Breast epithelium (tissue), 4 donors: ENCODE measurements around the gene ENAH. TPM values are rescaled to one million over a fixed set of nuclear protein-coding genes. Genes with fewer than 3 reads are reported as not detected.
A peak's percentile ranks its signal among the peaks of the same experiment; 100 is the strongest.

Experiments
- DNase-seq, 2 donors: peaks; one replicate each; pipeline ENCODE4 v3.0.0-alpha.2; 2019; ENCODE audit warnings: low spot score in 2 of 2
- H3K27ac ChIP-seq, 2 donors: fragments of 200-600 bp; sonication (generic) in 1 of 2; one replicate each; pipeline ENCODE4 v1.5.1; 2016 to 2019; ENCODE audit warnings: mild to moderate bottlenecking in 1 of 2
- H3K27me3 ChIP-seq, 2 donors: fragments of 200-600 bp; sonication (generic) in 1 of 2; one replicate each; pipeline versions ENCODE4 v1.5.1 to v1.6.0; 2017 to 2019; ENCODE audit warnings: control low read depth in 1 of 2, mild to moderate bottlenecking in 1 of 2
- H3K36me3 ChIP-seq: fragments of 200-600 bp; one replicate; pipeline ENCODE4 v1.5.1; 2019
- H3K4me1 ChIP-seq, 2 donors: fragments of 200-600 bp; sonication (generic); one replicate each; pipeline ENCODE4 v1.5.1; 2016 to 2019; ENCODE audit warnings: control low read depth in 1 of 2
- H3K4me3 ChIP-seq, 3 donors: fragments of 200-600 bp; sonication (generic); 1 replicate in 2 of 3; 2 replicates in 1 of 3; pipeline ENCODE4 v1.5.1; 2016 to 2019; ENCODE audit warnings: mild to moderate bottlenecking in 3 of 3, moderate library complexity in 2 of 3
- H3K9me3 ChIP-seq, 2 donors: fragments of 200-600 bp; sonication (generic) in 1 of 2; one replicate each; pipeline ENCODE4 v1.5.1; 2016 to 2019; ENCODE audit warnings: control low read depth in 1 of 2
- CTCF ChIP-seq, 3 donors: fragments of 450-650 bp; IDR thresholded peaks; one replicate each; pipeline ENCODE4 v1.5.1; 2016 to 2017; ENCODE audit warnings: antibody characterized with exemption in 3 of 3, mild to moderate bottlenecking in 3 of 3, moderate library complexity in 3 of 3
- POLR2A ChIP-seq: fragments of 450-650 bp; IDR thresholded peaks from one replicate; pipeline ENCODE4 v1.6.1; 2016; ENCODE audit warnings: antibody characterized with exemption, mild to moderate bottlenecking, moderate library complexity
- POLR2AphosphoS5 ChIP-seq, 3 donors: sonication (generic); formaldehyde crosslinking; IDR thresholded peaks; one replicate each; pipeline ENCODE4 v1.6.1; 2017; ENCODE audit warnings: antibody characterized with exemption in 3 of 3
- intact Hi-C: fragments of 100-400 bp; cut with DNase I; formaldehyde crosslinking; loops from one replicate; pipeline ENCODE4 v1.15.1; 2023; ENCODE audit warnings: low total_unique reads
- total RNA-seq, 3 donors: library from RNA; depleted of rRNA; stranded (reverse); fragments of >200 nt; gene quantifications; one replicate each; pipeline ENCODE4 v1.1.0, GENCODE V29; 2016

The ENAH gene
- total RNA-seq, 3 donors from 2014 or later, result 36.2 to 62.9 (median 48.2) TPM

GRCh38 chr1:225603538-225604354, 49.2 kb downstream of the ENAH start:
- Histone ChIP-seq H3K4me1 (no peaks in the 10 kb centered on the region), H3K27me3 (no peaks in the 10 kb centered on the region), H3K9me3 (no peaks in the 10 kb centered on the region), H3K4me3 (no peak overlapping the region), H3K27ac (peak overlapping the region in 1 of 2 donors; percentile 49), H3K36me3 (no peaks in the 10 kb centered on the region)
- no peak for DNase-seq
- intact Hi-C loops, result no loop called here
- TF ChIP-seq POLR2A (no peak), POLR2AphosphoS5 (IDR thresholded peaks at IDR 0.05) (no peak), CTCF (IDR thresholded peaks at IDR 0.05) (no peak)

- Histone ChIP-seq H3K27me3 (no peaks in the 10 kb centered on the region), H3K9me3 (no peaks in the 10 kb centered on the region), H3K4me1 (no peaks in the 10 kb centered on the region), H3K27ac (peak overlapping the region in 1 of 2 donors; percentile 34), H3K36me3 (no peaks in the 10 kb centered on the region), H3K4me3 (no peak overlapping the region)
- DNase-seq, result no peak
- TF ChIP-seq POLR2A (no peak), CTCF (IDR thresholded peaks at IDR 0.05) (no peak), POLR2AphosphoS5 (IDR thresholded peaks at IDR 0.05) (no peak)
- intact Hi-C loops, result no loop called here
These were observed 50.2 kb downstream of the ENAH start for GRCh38 chr1:225602590-225603206.

- Histone ChIP-seq H3K27ac (no peak overlapping the region), H3K4me3 (no peak overlapping the region), H3K36me3 (no peaks in the 10 kb centered on the region), H3K9me3 (no peaks in the 10 kb centered on the region), H3K4me1 (no peaks in the 10 kb centered on the region), H3K27me3 (no peaks in the 10 kb centered on the region)
- intact Hi-C loops, result no loop called here
- TF ChIP-seq CTCF (IDR thresholded peaks at IDR 0.05), result no peak
- DNase-seq, result no peak
These were observed 50.9 kb downstream of the ENAH start for GRCh38 chr1:225601902-225602589.

GRCh38 chr1:225598847-225599246, 54.1 kb downstream of the ENAH start:
- no peak for TF ChIP-seq CTCF (IDR thresholded peaks at IDR 0.05)
- no peak for TF ChIP-seq POLR2AphosphoS5 (IDR thresholded peaks at IDR 0.05)
- TF ChIP-seq POLR2A, result no peak
- intact Hi-C loops, result no loop called here
- Histone ChIP-seq H3K4me3 (no peak overlapping the region), H3K27me3 (no peaks in the 10 kb centered on the region), H3K4me1 (no peaks in the 10 kb centered on the region), H3K27ac (no peak overlapping the region), H3K36me3 (no peaks in the 10 kb centered on the region), H3K9me3 (no peaks in the 10 kb centered on the region)
- DNase-seq, result no peak
